Caco-2 (cell line): ENCODE data around the gene CFAP46. TPM values are rescaled to one million over a fixed set of nuclear protein-coding genes. Genes with fewer than 3 reads are reported as not detected.
"Not testable (repeated sequence)": the region's sequence is repeated elsewhere in the genome, so short reads cannot be mapped to it uniquely, and the experiment has no call there.

Experiments used
- BruUV-seq: library from RNA; stranded (reverse); fragments of 400-500 nt; replicated peaks from 2 replicates; lab custom pipeline; 2021; lab: Mats Ljungman, UMichigan
- CTCF ChIA-PET: fragments of 300-600 bp; sonication (Branson Sonifier 250); formaldehyde crosslinking; loops from one replicate; lab custom pipeline; 2022; ENCODE audit warnings: antibody characterized with exemption; lab: Charles Lee
- POLR2A ChIA-PET: fragments of 300-600 bp; sonication (Branson Sonifier 250); formaldehyde crosslinking; loops from one replicate; lab custom pipeline; 2022; ENCODE audit warnings: antibody characterized with exemption; lab: Charles Lee
- DNase-seq, 2 experiments: peaks; one replicate each; pipeline versions ENCODE4 v3.0.0 to v3.0.0-alpha.2; 2020 to 2022
- H3K27me3 ChIP-seq: replicated peaks from 2 replicates; pipeline ENCODE4 v1.6.0; 2011; ENCODE audit warnings: low read length; ENCODE audit not compliant: control insufficient read depth, insufficient read depth
- H3K36me3 ChIP-seq: 2 replicates; pipeline ENCODE4 v1.5.1; 2011; ENCODE audit warnings: low read length; ENCODE audit not compliant: control insufficient read depth, insufficient read depth
- H3K4me1 ChIP-seq: fragments of 250-450 bp; sonication (Bioruptor Pico); 2 replicates; pipeline ENCODE4 v1.5.1; 2020; ENCODE audit warnings: mild to moderate bottlenecking
- H3K4me3 ChIP-seq: 2 replicates; pipeline ENCODE4 v1.5.1; 2011; ENCODE audit warnings: low read depth, mild to moderate bottlenecking, control low read depth, low read length
- H3K9me3 ChIP-seq: fragments of 250-450 bp; sonication (Bioruptor Pico); 2 replicates; pipeline ENCODE4 v1.5.1; 2020; ENCODE audit warnings: mild to moderate bottlenecking, moderate library complexity
- H3K27ac Mint-ChIP-seq: one replicate; pipeline ENCODE4 v1.8.0; 2022; ENCODE audit warnings: mixed read lengths; ENCODE audit not compliant: unreplicated experiment
- H3K27me3 Mint-ChIP-seq: one replicate; pipeline ENCODE4 v1.8.0; 2022; ENCODE audit warnings: mixed read lengths; ENCODE audit not compliant: insufficient read depth, unreplicated experiment
- H3K36me3 Mint-ChIP-seq: one replicate; pipeline ENCODE4 v1.8.0; 2022; ENCODE audit warnings: mild to moderate bottlenecking, mixed read lengths; ENCODE audit not compliant: insufficient read depth, unreplicated experiment
- H3K4me1 Mint-ChIP-seq: one replicate; pipeline ENCODE4 v1.8.0; 2022; ENCODE audit warnings: low read depth, mixed read lengths; ENCODE audit not compliant: unreplicated experiment
- H3K4me3 Mint-ChIP-seq: one replicate; pipeline ENCODE4 v1.8.0; 2022; ENCODE audit warnings: mild to moderate bottlenecking, moderate library complexity, mixed read lengths; ENCODE audit not compliant: unreplicated experiment
- H3K9me3 Mint-ChIP-seq: one replicate; pipeline ENCODE4 v1.8.0; 2022; ENCODE audit warnings: mixed read lengths; ENCODE audit not compliant: unreplicated experiment
- CTCF ChIP-seq, 2 experiments: fragments of 200-600 bp in 1 of 2; IDR thresholded peaks; 1 replicate in 1 of 2; 2 replicates in 1 of 2; pipeline versions ENCODE4 v1.5.1 to v1.8.0; 2011 to 2022; ENCODE audit warnings: antibody characterized with exemption in 1 of 2, control low read depth in 1 of 2, inconsistent platforms in 1 of 2, low read depth in 1 of 2, low read length in 1 of 2, mild to moderate bottlenecking in 1 of 2, moderate library complexity in 1 of 2; ENCODE audit not compliant: insufficient read depth in 1 of 2, severe bottlenecking in 1 of 2, unreplicated experiment in 1 of 2
- intact Hi-C: fragments of 100-400 bp; cut with micrococcal nuclease; formaldehyde crosslinking; loops from one replicate; pipeline ENCODE4 v1.10.0; 2022; ENCODE audit not compliant: unreplicated experiment
- total RNA-seq: library from RNA; stranded (reverse); gene quantifications from 2 replicates; pipeline ENCODE4 v1.2.3, GENCODE V29; 2022

Gene CFAP46
- total RNA-seq, 1 experiment from 2014 or later = not detected

DNA sequence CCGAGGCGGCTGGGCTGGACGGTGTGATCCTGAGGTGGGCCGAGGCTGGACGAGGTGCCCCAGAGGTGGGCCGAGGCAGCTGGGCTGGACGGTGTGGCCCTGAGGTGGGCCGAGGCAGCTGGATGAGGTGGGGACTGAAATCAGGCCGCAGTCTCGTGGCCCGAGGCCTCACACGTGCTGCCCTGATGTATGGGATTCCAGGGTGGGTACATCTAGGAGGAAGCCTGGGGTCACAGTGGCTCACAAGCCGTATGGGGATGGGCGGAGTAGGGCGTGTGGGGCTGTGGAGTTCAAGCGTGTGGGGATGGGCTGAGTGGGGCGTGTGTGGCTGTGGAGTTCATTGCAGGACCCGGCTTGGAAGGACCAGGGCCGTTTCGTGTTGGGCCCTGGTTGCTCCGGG, 144.0 kb downstream of the CFAP46 start:
- Mint-ChIP-seq H3K36me3 (no peaks in the 10 kb centered on the region), H3K27ac (no peak overlapping the region), H3K4me3 (no peak overlapping the region), H3K4me1 (no peaks in the 10 kb centered on the region), H3K9me3 (no peaks in the 10 kb centered on the region), H3K27me3 (no peaks in the 10 kb centered on the region)
- intact Hi-C loops = no loop called here
- H3K4me1 ChIP-seq = no peaks in the 10 kb centered on the region
- no peak overlapping the region for H3K4me3 ChIP-seq
- H3K9me3 ChIP-seq = no peaks in the 10 kb centered on the region
- DNase-seq = no peak
- TF ChIP-seq CTCF (IDR thresholded peaks at IDR 0.05; ENCODE audit: insufficient read depth in 1 of 2, low read depth in 1 of 2, low read length in 1 of 2, severe bottlenecking in 1 of 2, unreplicated experiment in 1 of 2) = no peak
- no peaks in the 10 kb centered on the region for H3K27me3 ChIP-seq
- POLR2A ChIA-PET = no interaction called here
- no peaks in the 10 kb centered on the region for H3K36me3 ChIP-seq
- CTCF ChIA-PET = no interaction called here
- no TSS peak for BruUV-seq

- H3K4me3 Mint-ChIP-seq, H3K9me3 ChIP-seq, DNase-seq, H3K4me3 ChIP-seq, H3K36me3 Mint-ChIP-seq, H3K27me3 ChIP-seq, H3K36me3 ChIP-seq, intact Hi-C loops, H3K9me3 Mint-ChIP-seq, H3K4me1 ChIP-seq, H3K4me1 Mint-ChIP-seq, BruUV-seq, H3K27me3 Mint-ChIP-seq, CTCF ChIA-PET, POLR2A ChIA-PET, H3K27ac Mint-ChIP-seq: not testable (repeated sequence)
These were observed 144.4 kb downstream of the CFAP46 start for GRCh38 chr10:132797986-132798385.

GRCh38 chr10:132796846-132797245, 145.5 kb downstream of the CFAP46 start:
- H3K27me3 ChIP-seq = no peaks in the 10 kb centered on the region
- no peak for DNase-seq
- Mint-ChIP-seq H3K4me1 (no peaks in the 10 kb centered on the region), H3K27ac (no peak overlapping the region), H3K27me3 (no peaks in the 10 kb centered on the region), H3K36me3 (peaks cover 6% of the 10 kb centered on the region), H3K4me3 (no peak overlapping the region), H3K9me3 (no peaks in the 10 kb centered on the region)
- no TSS peak for BruUV-seq
- H3K4me1 ChIP-seq = no peaks in the 10 kb centered on the region
- ChIA-PET CTCF (no interaction called here), POLR2A (no interaction called here)
- intact Hi-C loops = no loop called here
- H3K9me3 ChIP-seq = no peaks in the 10 kb centered on the region
- no peaks in the 10 kb centered on the region for H3K36me3 ChIP-seq
- no peak for TF ChIP-seq CTCF (IDR thresholded peaks at IDR 0.05; ENCODE audit: insufficient read depth in 1 of 2, low read depth in 1 of 2, low read length in 1 of 2, severe bottlenecking in 1 of 2, unreplicated experiment in 1 of 2)
- H3K4me3 ChIP-seq = no peak overlapping the region
